Myometrial cell (primary cell): ENCODE results near the gene PCDHB16. TPM values are rescaled to one million over a fixed set of nuclear protein-coding genes. Genes with fewer than 3 reads are reported as not detected.

Experiments used
- total RNA-seq: library from RNA; depleted of rRNA; stranded (reverse); fragments of >200 nt; gene quantifications from 2 replicates; pipeline ENCODE4 v1.2.3, GENCODE V29; 2015

Gene PCDHB16
- under 0.01 TPM in 2 replicates for total RNA-seq

DNA sequence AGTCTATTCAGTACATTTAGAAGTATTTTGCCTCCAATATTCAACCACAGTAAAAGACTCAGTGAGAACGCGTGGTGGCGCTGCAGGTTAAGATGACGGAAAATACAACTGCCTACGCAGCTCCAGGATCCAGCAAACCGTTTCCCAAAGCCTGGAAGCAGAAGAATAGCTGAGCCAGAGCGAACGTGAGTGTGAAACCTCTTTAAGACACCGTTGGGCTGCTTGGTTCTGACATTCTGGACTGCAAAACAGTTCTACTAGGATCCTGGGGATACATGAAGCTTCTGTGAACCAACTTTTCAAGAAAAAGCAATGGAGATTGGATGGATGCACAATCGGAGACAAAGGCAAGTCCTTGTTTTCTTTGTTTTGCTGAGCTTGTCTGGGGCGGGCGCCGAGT is at the start of gene PCDHB16:
TSS of gene PCDHB16 (plus strand) at position 140 of the 400 bp plus-strand sequence. CDS start at position 313, 173 bp downstream.

DNA sequence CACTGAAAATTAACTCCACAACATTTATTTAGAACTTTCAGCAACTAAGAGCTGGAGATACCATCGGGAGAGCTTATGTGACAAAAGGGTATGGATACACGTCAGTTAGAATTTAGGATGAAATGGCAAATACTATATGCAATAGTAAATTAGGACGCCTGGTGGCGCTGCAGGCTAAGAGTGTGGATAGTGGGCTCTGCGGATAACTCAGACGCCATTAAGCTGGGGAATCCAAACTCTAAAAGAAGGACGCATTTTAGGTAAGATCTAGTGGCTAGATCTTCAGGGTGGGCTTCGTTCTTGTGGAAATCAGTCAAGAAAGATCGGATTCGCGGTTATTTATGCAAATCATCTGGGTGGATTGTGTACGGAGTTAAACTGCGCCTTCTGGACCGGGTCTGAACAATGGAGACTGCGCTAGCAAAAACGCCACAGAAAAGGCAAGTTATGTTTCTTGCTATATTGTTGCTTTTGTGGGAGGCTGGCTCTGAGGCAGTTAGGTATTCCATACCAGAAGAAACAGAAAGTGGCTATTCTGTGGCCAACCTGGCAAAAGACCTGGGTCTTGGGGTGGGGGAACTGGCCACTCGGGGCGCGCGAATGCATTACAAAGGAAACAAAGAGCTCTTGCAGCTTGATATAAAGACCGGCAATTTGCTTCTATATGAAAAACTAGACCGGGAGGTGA is 47.0 kb upstream of the PCDHB16 start, which contains the start of gene PCDHB5:
TSS of gene PCDHB5 (plus strand) at position 177 of the 688 bp plus-strand sequence. CDS start at position 406, 229 bp downstream.

DNA sequence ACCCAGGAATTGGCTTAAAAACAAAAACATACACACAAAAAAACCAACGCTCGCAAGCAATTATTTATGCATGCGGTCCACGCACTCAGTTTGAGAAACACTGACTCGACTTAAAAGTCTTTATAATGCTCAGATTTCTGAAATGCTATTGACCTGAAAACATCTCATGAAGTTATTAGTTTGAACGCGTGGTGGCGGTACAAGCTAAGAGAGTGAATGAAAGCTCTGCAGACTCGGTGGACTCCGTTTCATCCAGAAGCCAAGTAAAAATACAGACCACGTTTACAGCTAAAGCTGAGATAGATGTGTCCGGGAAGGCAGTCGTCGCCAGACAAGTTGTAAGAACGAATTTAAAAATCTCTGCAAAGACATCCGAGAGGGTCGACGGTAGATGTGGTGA is 32.4 kb upstream of the PCDHB16 start, which contains the start of gene PCDHB6:
TSS of gene PCDHB6 (plus strand) at position 246 of the 400 bp plus-strand sequence. CDS start 201 bp downstream, outside the sequence.

DNA sequence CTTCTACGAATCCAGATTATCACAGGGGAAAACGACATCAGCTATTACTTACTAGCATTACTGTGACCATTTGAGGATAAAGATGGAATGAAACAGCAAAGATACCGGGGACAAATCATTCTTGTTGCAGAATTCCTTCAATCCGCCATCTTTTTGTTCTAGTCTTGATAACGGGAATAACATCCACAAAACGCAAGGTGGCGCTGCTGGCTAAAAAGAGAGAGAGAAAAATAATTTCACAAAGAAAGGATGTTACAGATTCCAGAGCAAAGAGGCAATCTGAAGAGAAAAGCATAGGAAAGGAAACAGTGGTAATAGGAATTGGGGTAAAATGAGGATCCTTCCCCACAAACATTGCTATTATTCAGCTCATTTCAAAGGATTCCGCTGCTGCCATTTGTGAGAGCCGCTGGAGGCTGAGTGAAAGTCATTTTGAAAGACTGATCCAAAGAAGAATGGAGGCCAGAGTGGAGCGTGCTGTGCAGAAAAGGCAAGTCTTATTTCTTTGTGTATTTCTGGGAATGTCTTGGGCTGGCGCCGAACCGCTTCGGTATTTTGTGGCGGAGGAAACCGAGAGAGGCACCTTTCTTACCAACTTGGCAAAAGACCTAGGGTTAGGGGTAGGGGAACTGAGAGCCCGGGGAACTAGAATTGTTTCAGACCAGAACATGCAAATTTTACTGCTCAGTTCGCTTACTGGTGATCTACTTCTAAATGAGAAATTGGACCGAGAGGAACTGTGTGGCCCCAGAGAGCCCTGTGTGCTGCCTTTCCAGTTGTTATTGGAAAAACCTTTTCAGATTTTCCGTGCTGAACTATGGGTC is 9.6 kb upstream of the PCDHB16 start, which contains the start of gene PCDHB7:
TSS of gene PCDHB7 (plus strand) at position 264 of the 824 bp plus-strand sequence. CDS start at position 456, 192 bp downstream.

DNA sequence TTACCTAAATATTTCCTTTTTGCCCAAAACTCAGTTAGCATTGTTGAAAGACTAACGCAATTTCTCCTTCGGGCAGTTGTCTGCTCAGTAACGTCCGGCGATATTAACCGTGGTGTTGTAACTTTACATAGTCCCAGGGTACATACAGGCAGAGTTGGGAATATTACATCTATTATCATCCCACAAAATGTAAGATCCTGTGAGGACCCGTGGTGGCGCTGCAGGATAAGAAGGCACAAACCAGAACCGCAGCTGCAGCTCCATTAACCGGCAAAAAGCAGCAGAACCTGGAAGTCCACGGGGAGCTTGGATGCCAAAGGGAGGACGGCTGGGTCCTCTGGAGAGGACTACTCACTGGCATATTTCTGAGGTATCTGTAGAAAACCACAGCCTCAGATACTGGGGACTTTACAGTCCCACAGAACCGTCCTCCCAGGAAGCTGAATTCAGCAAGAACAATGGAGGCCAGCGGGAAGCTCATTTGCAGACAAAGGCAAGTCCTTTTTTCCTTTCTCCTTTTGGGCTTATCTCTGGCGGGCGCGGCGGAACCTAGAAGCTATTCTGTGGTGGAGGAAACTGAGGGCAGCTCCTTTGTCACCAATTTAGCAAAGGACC is 4.5 kb upstream of the PCDHB16 start, which contains the start of gene PCDHB8:
TSS of gene PCDHB8 (plus strand) at position 214 of the 615 bp plus-strand sequence. CDS start at position 459, 245 bp downstream.

DNA sequence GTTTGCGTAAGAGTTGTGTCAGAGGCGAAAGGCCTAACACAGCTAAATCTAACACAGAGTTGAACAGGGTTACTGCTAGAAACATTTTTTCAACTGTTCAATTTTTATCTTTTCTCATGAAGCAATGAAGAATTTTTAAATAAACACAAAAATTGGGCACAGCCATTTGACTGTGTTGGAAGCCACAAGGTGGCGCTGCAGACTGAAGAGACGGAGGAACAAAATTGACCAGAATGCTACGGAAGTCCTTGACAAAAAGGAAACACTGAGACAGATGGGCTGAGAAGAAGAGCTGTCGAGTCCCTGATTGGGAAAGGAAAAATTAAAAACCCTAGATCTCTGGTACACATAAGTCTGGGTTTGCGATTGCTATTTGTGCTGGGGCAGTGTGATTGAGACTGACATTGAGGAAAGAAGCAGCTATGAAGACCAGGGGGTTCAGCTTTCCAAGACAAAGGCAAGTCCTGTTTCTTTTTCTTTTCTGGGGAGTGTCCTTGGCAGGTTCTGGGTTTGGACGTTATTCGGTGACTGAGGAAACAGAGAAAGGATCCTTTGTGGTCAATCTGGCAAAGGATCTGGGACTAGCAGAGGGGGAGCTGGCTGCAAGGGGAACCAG is 4.8 kb downstream of the PCDHB16 start, which contains the start of gene PCDHB9:
TSS of gene PCDHB9 (plus strand) at position 265 of the 616 bp plus-strand sequence. CDS start at position 423, 158 bp downstream.

DNA sequence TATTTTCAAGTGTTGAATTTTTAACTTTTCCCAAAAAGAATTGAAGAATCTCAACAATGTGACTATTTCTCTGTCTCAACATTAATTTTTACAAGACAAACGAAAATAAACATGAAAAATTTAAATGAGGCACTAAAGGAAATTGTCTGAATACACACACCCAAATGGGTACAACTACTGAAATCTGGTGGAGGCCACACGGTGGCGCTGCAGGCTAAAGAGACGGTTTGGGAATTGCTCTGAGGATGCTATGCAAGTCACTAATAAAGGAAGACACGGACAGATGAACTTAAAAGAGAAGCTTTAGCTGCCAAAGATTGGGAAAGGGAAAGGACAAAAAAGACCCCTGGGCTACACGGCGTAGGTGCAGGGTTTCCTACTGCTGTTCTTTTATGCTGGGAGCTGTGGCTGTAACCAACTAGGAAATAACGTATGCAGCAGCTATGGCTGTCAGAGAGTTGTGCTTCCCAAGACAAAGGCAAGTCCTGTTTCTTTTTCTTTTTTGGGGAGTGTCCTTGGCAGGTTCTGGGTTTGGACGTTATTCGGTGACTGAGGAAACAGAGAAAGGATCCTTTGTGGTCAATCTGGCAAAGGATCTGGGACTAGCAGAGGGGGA is 10.0 kb downstream of the PCDHB16 start, which contains the start of gene PCDHB10:
TSS of gene PCDHB10 (plus strand) at position 244 of the 616 bp plus-strand sequence. CDS start at position 444, 200 bp downstream.

DNA sequence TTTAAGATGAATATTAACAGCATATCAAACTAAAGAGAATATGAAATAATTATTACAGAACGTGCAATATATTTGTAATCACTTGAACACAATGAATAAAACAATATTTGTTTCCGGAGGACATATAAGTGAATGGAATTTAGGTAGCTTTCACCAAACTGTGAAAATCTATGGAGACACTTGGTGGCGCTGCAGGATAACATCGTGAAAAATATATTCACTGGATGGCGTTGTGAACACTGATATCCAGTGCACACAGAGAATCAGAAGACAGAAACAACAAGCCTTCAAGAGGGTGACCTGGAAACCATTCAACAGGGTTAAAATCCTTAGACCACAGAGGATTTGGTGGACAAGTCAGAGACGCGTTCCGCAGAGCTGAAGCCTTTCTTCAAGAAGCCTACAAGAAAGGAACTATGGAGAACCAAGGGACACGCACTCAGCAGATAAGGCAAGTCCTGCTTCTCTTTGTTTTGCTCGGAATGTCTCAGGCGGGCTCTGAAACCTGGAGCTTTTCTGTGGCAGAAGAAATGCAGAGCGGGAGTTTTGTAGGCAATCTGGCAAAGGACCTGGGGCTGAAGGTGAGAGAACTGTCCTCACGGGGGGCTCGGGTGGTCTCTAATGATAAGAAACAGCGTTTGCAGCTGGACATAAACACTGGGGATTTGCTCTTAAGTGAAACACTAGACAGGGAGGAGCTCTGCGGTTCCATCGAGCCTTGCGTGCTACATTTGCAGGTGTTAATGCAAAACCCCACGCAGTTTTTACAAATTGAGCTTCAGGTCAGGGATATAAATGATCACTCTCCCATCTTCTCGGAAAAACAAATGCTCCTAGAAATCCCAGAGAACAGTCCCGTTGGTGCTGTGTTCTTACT is 17.4 kb downstream of the PCDHB16 start, which contains the start of gene PCDHB11:
TSS of gene PCDHB11 (plus strand) at position 269 of the 877 bp plus-strand sequence. CDS start at position 417, 148 bp downstream.

DNA sequence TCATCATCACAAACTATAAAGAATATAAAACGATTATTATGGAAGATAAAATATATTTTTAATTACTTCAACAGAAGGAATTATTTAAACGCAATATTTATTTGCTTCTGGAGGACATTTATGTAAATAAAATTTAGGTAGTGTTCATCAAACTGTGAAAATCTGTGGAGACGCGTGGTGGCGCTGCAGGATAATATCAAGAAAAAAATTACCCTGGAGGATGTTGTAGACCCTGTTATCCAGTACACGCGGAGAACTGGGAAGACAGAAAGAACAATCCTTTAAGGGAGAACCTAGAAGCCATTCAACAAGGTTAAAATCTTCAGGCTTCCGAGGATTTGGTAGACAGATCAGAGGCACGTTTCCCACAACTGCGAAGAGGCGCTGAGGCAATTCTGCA is 26.3 kb downstream of the PCDHB16 start, which contains the start of gene PCDHB12:
TSS of gene PCDHB12 (plus strand) at position 242 of the 400 bp plus-strand sequence. CDS start 189 bp downstream, outside the sequence.

DNA sequence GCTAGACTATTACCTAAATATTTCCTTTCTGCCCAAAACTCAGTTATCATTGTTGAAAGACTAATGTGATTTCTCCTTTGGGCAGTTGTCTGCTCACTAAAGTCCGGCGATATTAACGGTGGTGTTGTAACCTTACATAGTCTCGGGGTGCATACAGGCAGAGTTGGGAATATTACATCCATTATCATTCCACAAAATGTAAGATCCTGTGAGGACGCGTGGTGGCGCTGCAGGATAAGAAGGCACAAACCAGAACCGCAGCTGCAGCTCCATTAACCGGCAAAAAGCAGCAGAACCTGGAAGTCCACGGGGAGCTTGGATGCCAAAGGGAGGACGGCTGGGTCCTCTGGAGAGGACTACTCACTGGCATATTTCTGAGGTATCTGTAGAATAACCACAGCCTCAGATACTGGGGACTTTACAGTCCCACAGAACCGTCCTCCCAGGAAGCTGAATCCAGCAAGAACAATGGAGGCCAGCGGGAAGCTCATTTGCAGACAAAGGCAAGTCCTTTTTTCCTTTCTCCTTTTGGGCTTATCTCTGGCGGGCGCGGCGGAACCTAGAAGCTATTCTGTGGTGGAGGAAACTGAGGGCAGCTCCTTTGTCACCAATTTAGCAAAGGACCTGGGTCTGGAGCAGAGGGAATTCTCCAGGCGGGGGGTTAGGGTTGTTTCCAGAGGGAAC is 31.6 kb downstream of the PCDHB16 start, which contains the start of gene PCDHB13:
TSS of gene PCDHB13 (plus strand) at position 264 of the 684 bp plus-strand sequence. CDS start at position 469, 205 bp downstream.

DNA sequence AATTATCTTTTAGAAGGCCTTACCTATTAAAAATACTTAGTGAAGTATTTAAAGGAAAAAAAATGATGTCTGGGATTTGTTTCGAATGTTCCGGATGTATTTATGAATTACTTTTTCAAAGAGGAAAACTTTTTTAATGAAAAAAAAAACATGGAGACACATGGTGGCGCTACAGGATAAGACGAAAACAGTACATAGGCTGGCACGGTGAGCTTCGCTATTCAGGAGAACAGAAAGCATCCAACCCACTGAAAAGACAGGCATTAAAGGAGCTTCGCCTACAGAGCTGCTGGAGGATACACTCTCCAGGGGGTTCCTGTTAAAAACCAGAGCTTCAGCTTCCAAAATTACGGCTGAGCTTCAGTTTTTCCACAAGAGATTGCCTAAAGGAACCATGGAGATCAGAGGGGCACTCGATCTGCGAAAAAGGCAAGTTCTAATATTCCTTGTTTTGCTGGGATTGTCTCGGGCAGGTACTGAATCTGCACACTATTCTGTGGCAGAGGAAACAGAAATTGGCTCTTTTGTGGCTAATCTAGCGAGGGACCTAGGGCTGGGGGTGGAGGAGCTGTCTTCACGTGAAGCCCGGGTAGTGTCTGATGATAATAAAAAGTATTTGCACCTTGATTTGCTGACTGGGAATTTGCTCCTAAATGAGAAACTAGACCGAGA is 41.1 kb downstream of the PCDHB16 start, which contains the start of gene PCDHB14:
TSS of gene PCDHB14 (plus strand) at position 232 of the 672 bp plus-strand sequence. CDS start at position 395, 163 bp downstream.

Other genes with a start within 250 kb of the PCDHB16 start
- gene PCDHAC2, start 215.9 kb upstream of the PCDHB16 start, total RNA-seq: not detected in 2 replicates
- gene PCDHB1, start 131.0 kb upstream of the PCDHB16 start, total RNA-seq: not detected in 2 replicates
- gene PCDHB2, start 87.8 kb upstream of the PCDHB16 start, total RNA-seq: 0.18 and 0.29 TPM in 2 replicates
- gene PCDHB3, start 81.9 kb upstream of the PCDHB16 start, total RNA-seq: 0.89 TPM in 1 of 2 replicates, not detected in the other
- gene PCDHB4, start 60.6 kb upstream of the PCDHB16 start, total RNA-seq: not detected in 2 replicates
- under 0.01 TPM in 1 of 2 replicates, not detected in the other for gene PCDHB5, start 47.2 kb upstream of the PCDHB16 start, total RNA-seq
- not detected in 2 replicates for gene PCDHB6, start 32.3 kb upstream of the PCDHB16 start, total RNA-seq
- gene PCDHB7, start 9.7 kb upstream of the PCDHB16 start, total RNA-seq: under 0.01 and 1.4 TPM in 2 replicates
- gene PCDHB8, start 4.6 kb upstream of the PCDHB16 start, total RNA-seq: not detected in 2 replicates
- 0.18 TPM in 1 of 2 replicates, not detected in the other for gene PCDHB9, start 4.8 kb downstream of the PCDHB16 start, total RNA-seq
- gene PCDHB10, start 10.0 kb downstream of the PCDHB16 start, total RNA-seq: 0.58 TPM in 1 of 2 replicates, not detected in the other
- not detected in 2 replicates for gene PCDHB11, start 17.2 kb downstream of the PCDHB16 start, total RNA-seq
- not detected in 2 replicates for gene PCDHB12, start 26.3 kb downstream of the PCDHB16 start, total RNA-seq
- under 0.01 TPM in 1 of 2 replicates, not detected in the other for gene PCDHB13, start 31.5 kb downstream of the PCDHB16 start, total RNA-seq
- under 0.01 and 1.7 TPM in 2 replicates for gene PCDHB14, start 41.0 kb downstream of the PCDHB16 start, total RNA-seq
- gene PCDHB15, start 63.0 kb downstream of the PCDHB16 start, total RNA-seq: 0.35 TPM in 1 of 2 replicates, not detected in the other
- gene SLC25A2, start 121.7 kb downstream of the PCDHB16 start, total RNA-seq: under 0.01 TPM in 1 of 2 replicates, not detected in the other
- gene TAF7, start 138.4 kb downstream of the PCDHB16 start, total RNA-seq: 45.8 and 59.5 TPM in 2 replicates
- gene PCDHGA1, start 148.1 kb downstream of the PCDHB16 start, total RNA-seq: 0.29 TPM in 1 of 2 replicates, not detected in the other
- gene PCDHGA2, start 156.4 kb downstream of the PCDHB16 start, total RNA-seq: 0.53 and 1.4 TPM in 2 replicates
- 0.18 TPM in 1 of 2 replicates, not detected in the other for gene PCDHGA3, start 161.4 kb downstream of the PCDHB16 start, total RNA-seq
- gene PCDHGB1, start 167.7 kb downstream of the PCDHB16 start, total RNA-seq: 0.35 TPM in 1 of 2 replicates, not detected in the other
- gene PCDHGA4, start 172.6 kb downstream of the PCDHB16 start, total RNA-seq: 0.58 and 2.1 TPM in 2 replicates
- 0.53 and 0.86 TPM in 2 replicates for gene PCDHGB2, start 177.6 kb downstream of the PCDHB16 start, total RNA-seq
- gene PCDHGA5, start 181.8 kb downstream of the PCDHB16 start, total RNA-seq: 0.29 and 0.89 TPM in 2 replicates
- gene PCDHGB3, start 187.9 kb downstream of the PCDHB16 start, total RNA-seq: 0.58 and 0.71 TPM in 2 replicates
- gene PCDHGA6, start 191.5 kb downstream of the PCDHB16 start, total RNA-seq: 0.86 and 1.4 TPM in 2 replicates
- gene PCDHGA7, start 200.4 kb downstream of the PCDHB16 start, total RNA-seq: 0.89 and 2.0 TPM in 2 replicates
- 3.9 and 4.6 TPM in 2 replicates for gene PCDHGB4, start 205.3 kb downstream of the PCDHB16 start, total RNA-seq
- 0.71 and 0.86 TPM in 2 replicates for gene PCDHGA8, start 210.2 kb downstream of the PCDHB16 start, total RNA-seq
- gene PCDHGB5, start 215.6 kb downstream of the PCDHB16 start, total RNA-seq: 6.7 and 7.2 TPM in 2 replicates
- 0.86 and 1.9 TPM in 2 replicates for gene PCDHGA9, start 220.4 kb downstream of the PCDHB16 start, total RNA-seq
- 0.29 and 0.89 TPM in 2 replicates for gene PCDHGB6, start 225.6 kb downstream of the PCDHB16 start, total RNA-seq
- 4.3 and 4.6 TPM in 2 replicates for gene PCDHGA10, start 230.6 kb downstream of the PCDHB16 start, total RNA-seq
- gene PCDHGB7, start 235.3 kb downstream of the PCDHB16 start, total RNA-seq: 4.3 and 6.0 TPM in 2 replicates
- 5.3 and 8.4 TPM in 2 replicates for gene PCDHGA11, start 238.7 kb downstream of the PCDHB16 start, total RNA-seq
- gene PCDHGA12, start 248.1 kb downstream of the PCDHB16 start, total RNA-seq: 14.9 and 15.6 TPM in 2 replicates